ENCODE results near the gene TKFC. TPM values are rescaled to one million over a fixed set of nuclear protein-coding genes. Genes with fewer than 3 reads are reported as not detected.

TKFC gene
- polyA plus RNA-seq, 1 of the 3 experiments (the other 2 are of a cell fraction): 72.0 TPM

DNA sequence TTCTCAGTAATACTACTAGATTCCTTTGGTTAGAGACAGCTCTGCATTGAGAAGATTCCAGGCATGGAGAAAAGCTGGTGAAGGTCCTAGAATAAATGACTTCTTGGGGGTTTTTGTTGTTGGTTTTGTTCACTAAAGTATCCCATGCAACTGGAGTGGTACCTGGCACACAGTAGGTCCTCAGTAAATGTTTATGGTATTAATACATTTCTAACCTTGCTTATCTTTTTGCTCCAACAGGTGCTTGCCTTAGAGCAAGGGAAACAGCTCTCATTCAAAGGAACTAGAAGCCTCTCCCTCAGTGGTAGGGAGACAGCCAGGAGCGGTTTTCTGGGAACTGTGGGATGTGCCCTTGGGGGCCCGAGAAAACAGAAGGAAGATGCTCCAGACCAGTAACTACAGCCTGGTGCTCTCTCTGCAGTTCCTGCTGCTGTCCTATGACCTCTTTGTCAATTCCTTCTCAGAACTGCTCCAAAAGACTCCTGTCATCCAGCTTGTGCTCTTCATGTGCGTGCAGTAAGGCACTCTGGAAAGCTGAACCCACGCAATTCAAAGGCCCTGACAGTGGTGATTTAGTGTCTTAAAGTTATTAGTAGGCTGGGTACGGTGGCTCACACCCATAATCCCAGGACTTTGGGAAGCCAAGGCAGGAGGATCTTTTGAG lies 31.1 kb downstream of the TKFC start:
- H4K20me1 ChIP-seq (ENCODE audit: insufficient read depth): no peaks in the 10 kb centered on the region
- no peaks in the 10 kb centered on the region for H3K9me2 ChIP-seq
- H3F3A ChIP-seq (replicated peaks; ENCODE audit: insufficient read depth): peaks cover 14% of the 10 kb centered on the region
- H3K27me3 ChIP-seq (ENCODE audit: insufficient read depth): no peaks in the 10 kb centered on the region
- no peak overlapping the region for H3K27ac ChIP-seq (ENCODE audit: low read depth in 2 of 2, low read length in 1 of 2)
- H3K4me2 ChIP-seq: no peak overlapping the region
- H3K9me3 ChIP-seq: no peaks in the 10 kb centered on the region
- ChIA-PET POLR2A (interaction anchor here (1.4 to 3.9 kb wide), 4 partner anchors 19 to 31 kb away, joined by 3 to 57 read pairs (median 10); partner anchors contain the start of genes DDB1, TKFC and TMEM216), CTCF (interaction anchor here (0.6 to 12.1 kb wide), 4 partner anchors 8 to 71 kb away, joined by 3 to 101 read pairs (median 48); no protein-coding TSS in a partner anchor)
- H3K4me3 ChIP-seq (ENCODE audit: low read depth in 2 of 2, low read length in 1 of 2): no peak overlapping the region
- peaks cover 38 to 47% of the 10 kb centered on the region in 2 experiments for H3K36me3 ChIP-seq (replicated peaks in 1 of 2; ENCODE audit: control insufficient read depth in 1 of 2, insufficient read depth in 2 of 2, low read length in 1 of 2)
- WGBS (ENCODE audit: low lambda C conversion rate): 100% methylated on average over 5 of the region's 5 CpGs
- H2AFZ ChIP-seq (ENCODE audit: low read depth): no peak overlapping the region
- no peak overlapping the region for H3K9ac ChIP-seq
- peaks cover 43% of the 10 kb centered on the region for H3K79me2 ChIP-seq (ENCODE audit: insufficient read depth)
- peaks cover 10 to 14% of the 10 kb centered on the region in 2 experiments; a peak in 3 of 4 replicates for H3K4me1 ChIP-seq (ENCODE audit: control insufficient read depth in 1 of 2, insufficient read depth in 2 of 2, low read depth in 1 of 2, low read length in 1 of 2)
- no peak for DNase-seq
- TF ChIP-seq, protein P1, sequence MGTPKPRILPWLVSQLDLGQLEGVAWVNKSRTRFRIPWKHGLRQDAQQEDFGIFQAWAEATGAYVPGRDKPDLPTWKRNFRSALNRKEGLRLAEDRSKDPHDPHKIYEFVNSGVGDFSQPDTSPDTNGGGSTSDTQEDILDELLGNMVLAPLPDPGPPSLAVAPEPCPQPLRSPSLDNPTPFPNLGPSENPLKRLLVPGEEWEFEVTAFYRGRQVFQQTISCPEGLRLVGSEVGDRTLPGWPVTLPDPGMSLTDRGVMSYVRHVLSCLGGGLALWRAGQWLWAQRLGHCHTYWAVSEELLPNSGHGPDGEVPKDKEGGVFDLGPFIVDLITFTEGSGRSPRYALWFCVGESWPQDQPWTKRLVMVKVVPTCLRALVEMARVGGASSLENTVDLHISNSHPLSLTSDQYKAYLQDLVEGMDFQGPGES (IDR thresholded peaks at IDR 0.05; ENCODE audit: low read depth, low read length): no peak

DNA sequence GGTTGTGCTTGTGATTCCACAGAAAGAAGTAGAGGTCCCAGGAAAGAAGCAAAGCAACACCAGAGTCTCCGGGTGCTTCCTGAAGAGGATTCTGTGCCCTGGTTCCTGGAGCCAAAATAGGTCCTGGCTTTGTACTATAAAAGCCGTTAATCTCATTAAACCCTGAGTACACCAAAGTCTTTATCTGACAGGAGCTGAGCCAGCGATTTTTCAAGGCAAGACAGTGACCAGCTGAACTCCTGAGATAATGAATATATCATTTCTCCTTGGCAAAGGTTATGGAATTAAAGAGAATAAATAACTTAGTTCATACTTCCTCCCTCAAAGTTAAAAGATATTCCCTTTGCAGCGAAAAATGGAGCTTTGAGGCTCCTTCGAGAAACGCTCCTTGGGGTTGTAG lies 34.4 kb downstream of the TKFC start:
- peaks cover 0 to 10% of the 10 kb centered on the region in 2 experiments; a peak in 2 of 4 replicates for H3K4me1 ChIP-seq (ENCODE audit: control insufficient read depth in 1 of 2, insufficient read depth in 2 of 2, low read depth in 1 of 2, low read length in 1 of 2)
- H3K4me3 ChIP-seq (ENCODE audit: low read depth in 2 of 2, low read length in 1 of 2): no peak overlapping the region
- peaks cover 8% of the 10 kb centered on the region for H3F3A ChIP-seq (replicated peaks; ENCODE audit: insufficient read depth)
- ChIA-PET CTCF (interaction anchor here (0.7 to 12.1 kb wide), 3 partner anchors 18 to 31 kb away, joined by 3 to 101 read pairs (median 93); partner anchors contain the start of gene TMEM216), POLR2A (interaction anchor here (1.8 kb wide), 1 partner anchor 34 kb away, joined by 3 read pairs; no protein-coding TSS in a partner anchor)
- 83% methylated on average over 6 of the region's 6 CpGs for WGBS (ENCODE audit: low lambda C conversion rate)
- peaks cover 25% of the 10 kb centered on the region for H3K79me2 ChIP-seq (ENCODE audit: insufficient read depth)
- H3K27me3 ChIP-seq (ENCODE audit: insufficient read depth): no peaks in the 10 kb centered on the region
- H4K20me1 ChIP-seq (ENCODE audit: insufficient read depth): no peaks in the 10 kb centered on the region
- peaks cover 53 to 68% of the 10 kb centered on the region in 2 experiments for H3K36me3 ChIP-seq (replicated peaks in 1 of 2; ENCODE audit: control insufficient read depth in 1 of 2, insufficient read depth in 2 of 2, low read length in 1 of 2)
- no peak overlapping the region for H3K4me2 ChIP-seq
- H3K27ac ChIP-seq (ENCODE audit: low read depth in 2 of 2, low read length in 1 of 2): no peak overlapping the region
- no peak overlapping the region for H3K9ac ChIP-seq
- no peak for DNase-seq
- no peaks in the 10 kb centered on the region for H3K9me2 ChIP-seq
- H3K9me3 ChIP-seq: no peaks in the 10 kb centered on the region
- no peak overlapping the region for H2AFZ ChIP-seq (ENCODE audit: low read depth)
- TF ChIP-seq MEF2A (IDR thresholded peaks at IDR 0.05; ENCODE audit: borderline replicate concordance, low read depth) (no peak), RCOR1 (IDR thresholded peaks at IDR 0.05; ENCODE audit: low read length) (no peak), POLR2AphosphoS5 (IDR thresholded peaks at IDR 0.05; ENCODE audit: low read depth, low read length) (no peak), NFIC (IDR thresholded peaks at IDR 0.05; ENCODE audit: borderline replicate concordance) (no peak), ELF1 (IDR thresholded peaks at IDR 0.05) (no peak), EP300 (IDR thresholded peaks at IDR 0.05; ENCODE audit: borderline replicate concordance in 1 of 2, low read depth in 1 of 2, low read length in 1 of 2) (no peak), FOXM1 (IDR thresholded peaks at IDR 0.05; ENCODE audit: low read depth) (no peak), NRF1 (IDR thresholded peaks at IDR 0.05; ENCODE audit: low read depth, low read length) (no peak), JUND (IDR thresholded peaks at IDR 0.05) (no peak), CHD2 (IDR thresholded peaks at IDR 0.05; ENCODE audit: low read length, partially characterized antibody) (no peak), RAD21 (IDR thresholded peaks at IDR 0.05; ENCODE audit: low read length) (no peak), TEAD4 (IDR thresholded peaks at IDR 0.05; ENCODE audit: borderline replicate concordance, insufficient read depth) (no peak)
- TF ChIP-seq, protein P2, sequence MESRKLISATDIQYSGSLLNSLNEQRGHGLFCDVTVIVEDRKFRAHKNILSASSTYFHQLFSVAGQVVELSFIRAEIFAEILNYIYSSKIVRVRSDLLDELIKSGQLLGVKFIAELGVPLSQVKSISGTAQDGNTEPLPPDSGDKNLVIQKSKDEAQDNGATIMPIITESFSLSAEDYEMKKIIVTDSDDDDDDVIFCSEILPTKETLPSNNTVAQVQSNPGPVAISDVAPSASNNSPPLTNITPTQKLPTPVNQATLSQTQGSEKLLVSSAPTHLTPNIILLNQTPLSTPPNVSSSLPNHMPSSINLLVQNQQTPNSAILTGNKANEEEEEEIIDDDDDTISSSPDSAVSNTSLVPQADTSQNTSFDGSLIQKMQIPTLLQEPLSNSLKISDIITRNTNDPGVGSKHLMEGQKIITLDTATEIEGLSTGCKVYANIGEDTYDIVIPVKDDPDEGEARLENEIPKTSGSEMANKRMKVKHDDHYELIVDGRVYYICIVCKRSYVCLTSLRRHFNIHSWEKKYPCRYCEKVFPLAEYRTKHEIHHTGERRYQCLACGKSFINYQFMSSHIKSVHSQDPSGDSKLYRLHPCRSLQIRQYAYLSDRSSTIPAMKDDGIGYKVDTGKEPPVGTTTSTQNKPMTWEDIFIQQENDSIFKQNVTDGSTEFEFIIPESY (IDR thresholded peaks at IDR 0.05; ENCODE audit: borderline replicate concordance, low read depth): no peak
- TF ChIP-seq, protein P3, sequence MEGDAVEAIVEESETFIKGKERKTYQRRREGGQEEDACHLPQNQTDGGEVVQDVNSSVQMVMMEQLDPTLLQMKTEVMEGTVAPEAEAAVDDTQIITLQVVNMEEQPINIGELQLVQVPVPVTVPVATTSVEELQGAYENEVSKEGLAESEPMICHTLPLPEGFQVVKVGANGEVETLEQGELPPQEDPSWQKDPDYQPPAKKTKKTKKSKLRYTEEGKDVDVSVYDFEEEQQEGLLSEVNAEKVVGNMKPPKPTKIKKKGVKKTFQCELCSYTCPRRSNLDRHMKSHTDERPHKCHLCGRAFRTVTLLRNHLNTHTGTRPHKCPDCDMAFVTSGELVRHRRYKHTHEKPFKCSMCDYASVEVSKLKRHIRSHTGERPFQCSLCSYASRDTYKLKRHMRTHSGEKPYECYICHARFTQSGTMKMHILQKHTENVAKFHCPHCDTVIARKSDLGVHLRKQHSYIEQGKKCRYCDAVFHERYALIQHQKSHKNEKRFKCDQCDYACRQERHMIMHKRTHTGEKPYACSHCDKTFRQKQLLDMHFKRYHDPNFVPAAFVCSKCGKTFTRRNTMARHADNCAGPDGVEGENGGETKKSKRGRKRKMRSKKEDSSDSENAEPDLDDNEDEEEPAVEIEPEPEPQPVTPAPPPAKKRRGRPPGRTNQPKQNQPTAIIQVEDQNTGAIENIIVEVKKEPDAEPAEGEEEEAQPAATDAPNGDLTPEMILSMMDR (IDR thresholded peaks at IDR 0.05): no peak
- TF ChIP-seq, protein P4, sequence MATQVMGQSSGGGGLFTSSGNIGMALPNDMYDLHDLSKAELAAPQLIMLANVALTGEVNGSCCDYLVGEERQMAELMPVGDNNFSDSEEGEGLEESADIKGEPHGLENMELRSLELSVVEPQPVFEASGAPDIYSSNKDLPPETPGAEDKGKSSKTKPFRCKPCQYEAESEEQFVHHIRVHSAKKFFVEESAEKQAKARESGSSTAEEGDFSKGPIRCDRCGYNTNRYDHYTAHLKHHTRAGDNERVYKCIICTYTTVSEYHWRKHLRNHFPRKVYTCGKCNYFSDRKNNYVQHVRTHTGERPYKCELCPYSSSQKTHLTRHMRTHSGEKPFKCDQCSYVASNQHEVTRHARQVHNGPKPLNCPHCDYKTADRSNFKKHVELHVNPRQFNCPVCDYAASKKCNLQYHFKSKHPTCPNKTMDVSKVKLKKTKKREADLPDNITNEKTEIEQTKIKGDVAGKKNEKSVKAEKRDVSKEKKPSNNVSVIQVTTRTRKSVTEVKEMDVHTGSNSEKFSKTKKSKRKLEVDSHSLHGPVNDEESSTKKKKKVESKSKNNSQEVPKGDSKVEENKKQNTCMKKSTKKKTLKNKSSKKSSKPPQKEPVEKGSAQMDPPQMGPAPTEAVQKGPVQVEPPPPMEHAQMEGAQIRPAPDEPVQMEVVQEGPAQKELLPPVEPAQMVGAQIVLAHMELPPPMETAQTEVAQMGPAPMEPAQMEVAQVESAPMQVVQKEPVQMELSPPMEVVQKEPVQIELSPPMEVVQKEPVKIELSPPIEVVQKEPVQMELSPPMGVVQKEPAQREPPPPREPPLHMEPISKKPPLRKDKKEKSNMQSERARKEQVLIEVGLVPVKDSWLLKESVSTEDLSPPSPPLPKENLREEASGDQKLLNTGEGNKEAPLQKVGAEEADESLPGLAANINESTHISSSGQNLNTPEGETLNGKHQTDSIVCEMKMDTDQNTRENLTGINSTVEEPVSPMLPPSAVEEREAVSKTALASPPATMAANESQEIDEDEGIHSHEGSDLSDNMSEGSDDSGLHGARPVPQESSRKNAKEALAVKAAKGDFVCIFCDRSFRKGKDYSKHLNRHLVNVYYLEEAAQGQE (IDR thresholded peaks at IDR 0.05; ENCODE audit: low read depth, low read length): no peak
- TF ChIP-seq, protein P5, sequence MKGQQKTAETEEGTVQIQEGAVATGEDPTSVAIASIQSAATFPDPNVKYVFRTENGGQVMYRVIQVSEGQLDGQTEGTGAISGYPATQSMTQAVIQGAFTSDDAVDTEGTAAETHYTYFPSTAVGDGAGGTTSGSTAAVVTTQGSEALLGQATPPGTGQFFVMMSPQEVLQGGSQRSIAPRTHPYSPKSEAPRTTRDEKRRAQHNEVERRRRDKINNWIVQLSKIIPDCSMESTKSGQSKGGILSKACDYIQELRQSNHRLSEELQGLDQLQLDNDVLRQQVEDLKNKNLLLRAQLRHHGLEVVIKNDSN (IDR thresholded peaks at IDR 0.05; ENCODE audit: borderline replicate concordance, low read depth): no peak
